Measurements from ENCODE around the gene MZF1.

MZF1 gene

DNA sequence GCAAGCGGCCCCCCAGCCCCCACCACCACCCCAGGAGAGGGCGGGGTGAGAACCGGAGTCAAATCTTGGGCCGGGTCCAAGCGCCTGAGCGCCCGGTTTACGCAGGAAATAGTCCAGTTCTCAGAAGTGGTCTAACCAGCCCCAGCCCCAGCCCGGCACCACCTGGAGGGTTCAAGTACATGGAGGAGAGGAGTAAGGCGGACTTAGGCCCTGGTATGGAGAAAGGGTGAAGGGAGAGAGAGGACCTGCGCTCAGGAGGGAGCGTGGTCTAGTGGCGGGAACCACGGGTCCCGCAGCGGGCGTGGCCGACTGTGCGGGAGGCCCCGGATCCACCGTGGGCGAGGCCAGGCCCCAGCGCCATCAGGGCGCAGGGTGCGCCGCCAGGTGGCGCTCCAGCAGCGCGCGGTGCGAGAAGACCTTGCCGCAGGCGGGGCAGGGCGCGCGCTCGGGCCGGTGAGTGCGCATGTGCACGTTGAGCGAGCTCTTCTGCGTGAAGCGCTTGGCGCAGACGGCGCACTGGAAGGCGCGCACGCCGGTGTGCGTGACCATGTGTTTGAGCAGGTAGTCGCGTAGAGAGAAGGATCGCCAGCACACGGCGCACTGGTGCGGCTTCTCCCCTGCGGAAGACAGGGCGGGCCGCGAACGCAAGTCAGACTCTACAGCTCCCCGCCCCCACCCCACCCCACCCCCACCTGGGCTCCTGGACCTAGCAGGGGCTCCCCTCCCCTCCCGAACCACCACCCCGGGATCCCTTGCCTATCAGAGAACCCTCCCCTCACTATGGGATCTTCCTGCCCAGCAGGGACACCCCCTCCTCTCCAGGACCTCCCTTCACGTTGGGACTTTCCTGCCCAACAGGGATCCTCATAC lies 59.2 kb downstream of the MZF1 start:
- peak; percentile 90 to 95 (median 91) for DNase-seq (ENCODE audit: low read depth in 3 of 3)

DNA sequence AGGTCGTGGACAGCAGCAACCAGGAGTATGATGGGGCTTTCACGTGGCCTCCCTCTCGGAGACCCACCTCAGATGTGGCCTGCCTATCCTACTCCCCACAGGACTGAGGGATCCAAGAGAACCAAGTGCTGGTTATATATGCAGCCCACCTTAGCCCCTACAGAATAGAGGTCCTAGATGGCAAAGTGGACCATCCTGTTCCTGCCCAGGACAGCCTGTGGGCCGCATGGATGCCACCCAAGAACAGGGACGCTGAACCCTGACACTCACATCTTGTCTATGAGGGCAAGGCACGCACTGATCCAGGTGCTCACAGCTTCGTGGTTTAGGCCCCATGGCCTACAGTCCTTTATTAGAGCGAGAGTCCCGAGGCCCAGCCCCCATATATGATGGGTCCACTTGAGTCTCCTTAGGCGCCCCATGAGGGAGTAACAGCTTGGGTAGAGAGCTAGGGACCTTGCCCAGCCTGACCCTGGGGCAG lies 59.9 kb downstream of the MZF1 start:
- no peak for DNase-seq (ENCODE audit: low read depth in 3 of 3)
